Upper lobe of left lung (tissue), 6 donors: ENCODE data around the gene TNRC6C. TPM values are rescaled to one million over a fixed set of nuclear protein-coding genes. Genes with fewer than 3 reads are reported as not detected.
A peak's percentile ranks its signal among the peaks of the same experiment; 100 is the strongest.

Experiments used
- ATAC-seq, 2 donors: fragments of 200-7000 bp; cut with Tn5 transposase; one replicate each; pipeline ENCODE4 v1.9.1; 2022; ENCODE audit warnings: mild to moderate bottlenecking in 2 of 2, moderate library complexity in 2 of 2; ENCODE audit not compliant: low FRiP score in 2 of 2
- DNase-seq, 2 donors: peaks; one replicate each; pipeline ENCODE4 v3.0.0-alpha.2; 2019 to 2020
- H3K27ac ChIP-seq, 4 donors: fragments of 200-600 bp; sonication (generic); one replicate each; pipeline ENCODE4 v1.5.1; 2016 to 2019
- H3K27me3 ChIP-seq, 4 donors: fragments of 200-600 bp; sonication (generic); one replicate each; pipeline ENCODE4 v1.5.1; 2017 to 2019
- H3K36me3 ChIP-seq, 4 donors: fragments of 200-600 bp; sonication (generic); one replicate each; pipeline ENCODE4 v1.5.1; 2016 to 2019
- H3K4me1 ChIP-seq, 4 donors: fragments of 200-600 bp; sonication (generic); one replicate each; pipeline ENCODE4 v1.5.1; 2018 to 2019
- H3K4me3 ChIP-seq, 4 donors: fragments of 200-600 bp; sonication (generic); one replicate each; pipeline ENCODE4 v1.5.1; 2017 to 2019; ENCODE audit warnings: mild to moderate bottlenecking in 2 of 4, moderate library complexity in 1 of 4
- H3K9me3 ChIP-seq, 4 donors: fragments of 200-600 bp; sonication (generic); one replicate each; pipeline ENCODE4 v1.5.1; 2018 to 2019
- EP300 ChIP-seq, 4 donors: sonication (generic); formaldehyde crosslinking; IDR thresholded peaks; one replicate each; pipeline ENCODE4 v1.5.1; 2017; ENCODE audit warnings: antibody characterized with exemption in 4 of 4, control low read depth in 2 of 4
- POLR2A ChIP-seq, 4 donors: fragments of 450-650 bp; IDR thresholded peaks; one replicate each; pipeline ENCODE4 v1.5.1; 2016 to 2017; ENCODE audit warnings: antibody characterized with exemption in 4 of 4, mild to moderate bottlenecking in 2 of 4
- POLR2AphosphoS5 ChIP-seq, 2 donors: sonication (generic); formaldehyde crosslinking; IDR thresholded peaks; one replicate each; pipeline ENCODE4 v1.5.1; 2017; ENCODE audit warnings: antibody characterized with exemption in 2 of 2
- WGBS, 2 donors: methylation state at CpG; one replicate each; pipeline ENCODE4 v1.1.5; 2017 to 2018; 5-methylcytosine and 5-hydroxymethylcytosine counted together
- total RNA-seq, 6 donors: library from RNA; depleted of rRNA in 4 of 6; stranded (reverse); fragments of >200 nt in 4 of 6; gene quantifications; one replicate each; pipeline versions ENCODE4 v1.1.0 to v1.2.1, GENCODE V29; 2016 to 2021
- TF ChIP-seq, protein P1 (sequence below), 6 experiments: fragments of 450-650 bp in 4 of 6; fragments of 200-600 bp in 2 of 6; sonication (generic) in 2 of 6; IDR thresholded peaks; one replicate each; pipeline ENCODE4 v1.5.1; 2016 to 2019; ENCODE audit warnings: antibody characterized with exemption in 6 of 6
- donor health status: DM: no; HTN: no; CAD: no; lungs with moderate emphysema.
- donor health status: DM: no; HTN: yes; CAD: no; lungs with severe emphysema.

TNRC6C gene
- total RNA-seq, 6 donors from 2014 or later, result 8.7 to 38.8 (median 14.7) TPM

GRCh38 chr17:78127888-78128550 is 169.5 kb downstream of the TNRC6C start:
- DNase-seq (peak in 1 of 2 donors; percentile 70), ATAC-seq (peak; percentile 1 to 20)
- peak overlapping the region; percentile 88 to 96 (median 90) for H3K27ac ChIP-seq
- H3K27me3 ChIP-seq, result no peaks in the 10 kb centered on the region
- 0% methylated on average over 3 to 20 of the region's 39 CpGs for WGBS, 2 donors
- TF ChIP-seq EP300 (IDR thresholded peaks at IDR 0.05), result no peak
- TF ChIP-seq, protein P1, sequence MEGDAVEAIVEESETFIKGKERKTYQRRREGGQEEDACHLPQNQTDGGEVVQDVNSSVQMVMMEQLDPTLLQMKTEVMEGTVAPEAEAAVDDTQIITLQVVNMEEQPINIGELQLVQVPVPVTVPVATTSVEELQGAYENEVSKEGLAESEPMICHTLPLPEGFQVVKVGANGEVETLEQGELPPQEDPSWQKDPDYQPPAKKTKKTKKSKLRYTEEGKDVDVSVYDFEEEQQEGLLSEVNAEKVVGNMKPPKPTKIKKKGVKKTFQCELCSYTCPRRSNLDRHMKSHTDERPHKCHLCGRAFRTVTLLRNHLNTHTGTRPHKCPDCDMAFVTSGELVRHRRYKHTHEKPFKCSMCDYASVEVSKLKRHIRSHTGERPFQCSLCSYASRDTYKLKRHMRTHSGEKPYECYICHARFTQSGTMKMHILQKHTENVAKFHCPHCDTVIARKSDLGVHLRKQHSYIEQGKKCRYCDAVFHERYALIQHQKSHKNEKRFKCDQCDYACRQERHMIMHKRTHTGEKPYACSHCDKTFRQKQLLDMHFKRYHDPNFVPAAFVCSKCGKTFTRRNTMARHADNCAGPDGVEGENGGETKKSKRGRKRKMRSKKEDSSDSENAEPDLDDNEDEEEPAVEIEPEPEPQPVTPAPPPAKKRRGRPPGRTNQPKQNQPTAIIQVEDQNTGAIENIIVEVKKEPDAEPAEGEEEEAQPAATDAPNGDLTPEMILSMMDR (IDR thresholded peaks at IDR 0.05), result peak in 1 of 6 experiments; percentile 6
- TF ChIP-seq POLR2AphosphoS5 (IDR thresholded peaks at IDR 0.05), result no peak
- H3K9me3 ChIP-seq, result no peaks in the 10 kb centered on the region
- peak overlapping the region; percentile 78 to 89 (median 83) for H3K4me3 ChIP-seq
- peaks cover 63 to 90% (median 83%) of the 10 kb centered on the region in 4 donors for H3K4me1 ChIP-seq
- peaks cover 12 to 32% (median 28%) of the 10 kb centered on the region in 4 donors for H3K36me3 ChIP-seq

GRCh38 chr17:78128551-78129350 is 170.2 kb downstream of the TNRC6C start, which contains the start of gene TMC6:
TMC6 (minus strand) TSS chr17:78128755; CDS start chr17:78126832, 1,923 bp downstream.
- ATAC-seq (peak; percentile 1 to 61), DNase-seq (peak; percentile 90 to 92)
- 0 to 7% methylated on average over 10 to 35 of the region's 54 CpGs for WGBS, 2 donors
- no peaks in the 10 kb centered on the region for H3K27me3 ChIP-seq
- peaks cover 11 to 24% (median 21%) of the 10 kb centered on the region in 4 donors for H3K36me3 ChIP-seq
- TF ChIP-seq POLR2AphosphoS5 (IDR thresholded peaks at IDR 0.05), result peak; percentile 65 to 72
- TF ChIP-seq, protein P1 (IDR thresholded peaks at IDR 0.05), result peak in 1 of 6 experiments; percentile 8
- peak in 3 of 4 donors; percentile 12 to 87 (median 85) for TF ChIP-seq POLR2A (IDR thresholded peaks at IDR 0.05)
- TF ChIP-seq EP300 (IDR thresholded peaks at IDR 0.05), result no peak
- peak within 1 kb of the TSS; percentile 78 to 89 (median 83) for H3K4me3 ChIP-seq
- peaks cover 67 to 91% (median 85%) of the 10 kb centered on the region in 4 donors for H3K4me1 ChIP-seq
- H3K9me3 ChIP-seq, result no peaks in the 10 kb centered on the region
- H3K27ac ChIP-seq, result peak within 1 kb of the TSS; percentile 88 to 96 (median 90)

- peak overlapping the region in 2 of 4 donors; percentile 78 to 85 for H3K4me3 ChIP-seq
- H3K36me3 ChIP-seq, result peaks cover 4 to 17% (median 13%) of the 10 kb centered on the region in 4 donors
- 72 to 76% methylated on average over 4 of the region's 4 CpGs for WGBS, 2 donors
- no peaks in the 10 kb centered on the region for H3K27me3 ChIP-seq
- H3K4me1 ChIP-seq, result peaks cover 70 to 91% (median 85%) of the 10 kb centered on the region in 4 donors
- DNase-seq (peak in 1 of 2 donors; percentile 42), ATAC-seq (no peak)
- TF ChIP-seq, protein P1 (IDR thresholded peaks at IDR 0.05), result no peak
- TF ChIP-seq EP300 (IDR thresholded peaks at IDR 0.05), result no peak
- no peak for TF ChIP-seq POLR2A (IDR thresholded peaks at IDR 0.05)
- no peak for TF ChIP-seq POLR2AphosphoS5 (IDR thresholded peaks at IDR 0.05)
- no peaks in the 10 kb centered on the region for H3K9me3 ChIP-seq
- peak overlapping the region; percentile 88 to 96 (median 90) for H3K27ac ChIP-seq
Measured at GRCh38 chr17:78129351-78130089, 171.0 kb downstream of the TNRC6C start.

DNA sequence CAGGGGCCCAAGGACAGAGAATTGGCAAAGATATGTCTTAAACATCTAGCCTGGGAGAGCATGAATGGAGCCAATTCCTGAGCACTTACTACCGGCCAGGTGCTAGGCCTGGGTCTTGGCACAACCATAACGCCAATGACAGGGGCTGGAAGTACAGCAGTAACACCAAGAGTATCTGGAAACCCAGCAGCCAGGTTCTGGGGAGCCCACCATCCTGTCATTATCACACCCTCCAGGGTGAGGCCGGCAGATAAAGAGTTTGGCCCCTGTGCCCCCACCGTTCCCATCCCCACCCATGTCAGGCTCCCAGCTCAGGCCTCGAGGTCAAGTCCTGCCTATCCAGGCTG is 171.6 kb downstream of the TNRC6C start:
- Histone ChIP-seq H3K27ac (peak overlapping the region; percentile 88 to 96 (median 90)), H3K36me3 (peaks cover 2 to 13% (median 8%) of the 10 kb centered on the region in 4 donors), H3K4me1 (peaks cover 65 to 86% (median 81%) of the 10 kb centered on the region in 4 donors), H3K27me3 (no peaks in the 10 kb centered on the region), H3K4me3 (peak overlapping the region in 2 of 4 donors; percentile 6 to 51), H3K9me3 (no peaks in the 10 kb centered on the region)
- DNase-seq (no peak), ATAC-seq (no peak)
- TF ChIP-seq, protein P1 (IDR thresholded peaks at IDR 0.05), result no peak
- 23 to 51% methylated on average over 4 to 5 of the region's 5 CpGs for WGBS, 2 donors
